GM10847 (cell line): Measurements from ENCODE around the gene TAF4.

Experiments
- POLR2A ChIP-seq: IDR thresholded peaks from 2 replicates; pipeline ENCODE4 v1.6.1; 2011; ENCODE audit not compliant: insufficient read length; ENCODE audit errors: extremely low read depth

TAF4 gene

GRCh38 chr20:62087227-62087626, 21.5 kb upstream of the TAF4 start:
- TF ChIP-seq POLR2A, result no peak

GRCh38 chr20:62085206-62085605, 19.5 kb upstream of the TAF4 start:
- no peak for TF ChIP-seq POLR2A

DNA sequence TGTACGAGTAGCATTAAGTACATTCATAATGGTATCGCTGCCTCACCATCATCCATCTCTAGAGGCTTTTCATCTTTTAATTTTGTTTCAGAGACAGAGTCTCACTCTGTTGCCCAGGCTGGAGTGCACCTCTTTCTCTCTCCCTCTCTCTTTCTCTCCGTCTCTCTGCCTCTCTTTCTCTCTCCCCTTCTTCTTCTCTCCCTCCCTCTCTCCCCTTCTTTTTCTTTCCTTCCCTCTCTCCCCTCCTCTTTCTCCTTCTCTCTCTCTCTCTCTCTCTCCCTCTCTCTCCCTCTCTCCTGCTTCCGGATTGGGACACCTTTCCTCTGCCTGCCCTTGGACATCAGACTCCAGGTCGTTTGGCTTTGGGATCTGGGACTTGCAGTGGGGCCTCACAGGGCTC, 17.6 kb upstream of the TAF4 start:
- no peak for TF ChIP-seq POLR2A

GRCh38 chr20:62080249-62080990, 14.7 kb upstream of the TAF4 start:
- TF ChIP-seq POLR2A, result no peak

DNA sequence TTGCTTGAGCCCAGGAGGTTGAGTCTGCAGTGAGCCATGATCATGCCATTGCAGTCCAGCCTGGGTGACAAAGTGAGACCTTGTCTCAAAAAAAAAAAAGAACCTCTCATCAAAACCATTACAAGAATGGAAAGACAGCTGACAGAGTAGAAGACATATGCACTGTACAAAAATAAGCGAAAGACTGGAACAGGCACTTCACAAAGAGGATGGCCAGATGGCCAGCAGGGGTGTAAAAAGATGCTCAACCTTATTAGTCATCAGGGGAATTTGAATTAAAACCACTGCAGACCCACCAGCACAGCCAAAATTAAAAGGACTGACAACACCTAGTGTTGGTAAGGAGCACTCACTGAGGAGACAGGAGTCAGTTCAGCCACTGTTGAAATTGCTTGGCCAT, 13.5 kb upstream of the TAF4 start:
- TF ChIP-seq POLR2A, result no peak

GRCh38 chr20:62073323-62073722, 7.6 kb upstream of the TAF4 start:
- no peak for TF ChIP-seq POLR2A

DNA sequence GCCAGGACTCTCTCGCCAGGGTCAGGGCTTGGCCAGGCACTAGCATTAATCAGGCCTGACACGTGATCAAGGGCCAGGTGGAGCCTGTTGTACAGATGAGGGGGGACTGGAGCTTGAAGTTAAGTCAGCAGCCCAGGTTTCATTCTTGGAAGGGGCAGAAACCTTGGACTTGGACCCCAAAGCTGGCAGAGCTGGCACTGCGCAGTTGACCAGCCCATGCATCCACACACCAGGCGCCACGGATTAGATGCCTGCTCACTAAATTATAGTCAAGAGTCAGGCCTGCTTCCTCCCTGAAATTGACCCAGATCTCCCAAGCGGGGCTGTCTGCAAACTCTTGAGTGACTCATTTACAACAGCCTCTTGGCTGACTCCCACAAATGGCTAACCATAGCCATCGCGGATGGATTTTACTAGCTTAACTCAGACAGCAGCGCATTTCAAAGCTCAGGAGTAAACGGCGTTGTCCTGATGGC, 4.1 kb upstream of the TAF4 start:
- no peak for TF ChIP-seq POLR2A

DNA sequence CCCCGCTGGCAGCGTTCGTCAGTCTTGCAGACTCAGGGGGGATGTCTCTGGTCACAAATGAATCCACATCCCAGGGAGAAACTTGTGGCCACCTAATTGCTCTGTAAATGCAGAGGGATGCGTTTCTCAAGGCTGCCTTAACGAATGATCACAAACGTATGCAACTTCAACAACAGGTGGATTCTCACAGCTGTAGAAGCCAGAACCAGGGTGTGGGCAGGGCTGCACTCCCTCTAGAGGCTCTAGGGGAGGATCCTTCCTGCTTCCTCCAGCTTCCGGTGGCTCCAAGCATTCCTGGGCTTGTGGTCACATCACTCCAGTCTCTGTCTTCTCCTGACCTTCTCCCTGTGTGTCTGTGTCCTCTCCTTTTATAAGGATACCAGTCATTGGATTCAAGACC, 3.3 kb upstream of the TAF4 start:
- TF ChIP-seq POLR2A, result no peak

DNA sequence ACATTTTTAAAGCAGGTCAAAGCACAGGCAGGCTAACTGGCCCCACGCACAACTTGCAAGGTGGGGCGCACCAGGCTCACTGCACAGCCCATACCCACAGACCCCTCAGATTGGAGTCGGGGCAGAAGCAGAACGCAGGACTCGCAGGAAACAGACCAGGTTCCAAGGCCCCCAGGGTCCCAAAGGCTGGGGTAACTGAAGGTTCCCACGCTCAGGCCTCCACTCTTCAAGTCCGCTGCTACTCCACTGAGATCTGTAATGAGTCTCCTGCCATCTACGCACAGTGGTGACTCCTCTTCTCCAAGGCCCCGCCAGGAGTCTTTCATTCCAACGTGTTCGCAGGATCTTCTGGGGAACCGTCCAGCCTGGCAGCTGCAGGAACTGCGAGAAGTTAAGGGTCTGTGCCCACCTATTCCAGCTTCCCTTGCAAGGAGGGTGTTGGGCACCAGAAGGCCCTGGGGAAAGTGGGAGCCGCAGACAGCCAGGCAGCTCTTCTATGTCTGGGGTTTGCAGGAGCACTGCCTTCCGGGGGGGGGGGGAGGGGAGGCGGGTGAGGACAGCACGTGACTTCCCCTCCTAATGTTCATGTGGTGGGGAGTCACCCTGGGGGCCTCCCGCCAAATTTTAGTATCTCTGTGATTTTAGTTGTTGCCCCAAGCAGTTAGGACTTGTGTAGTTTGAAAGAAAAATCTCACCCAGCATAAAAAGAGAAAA, 2.0 kb upstream of the TAF4 start:
- TF ChIP-seq POLR2A, result no peak

DNA sequence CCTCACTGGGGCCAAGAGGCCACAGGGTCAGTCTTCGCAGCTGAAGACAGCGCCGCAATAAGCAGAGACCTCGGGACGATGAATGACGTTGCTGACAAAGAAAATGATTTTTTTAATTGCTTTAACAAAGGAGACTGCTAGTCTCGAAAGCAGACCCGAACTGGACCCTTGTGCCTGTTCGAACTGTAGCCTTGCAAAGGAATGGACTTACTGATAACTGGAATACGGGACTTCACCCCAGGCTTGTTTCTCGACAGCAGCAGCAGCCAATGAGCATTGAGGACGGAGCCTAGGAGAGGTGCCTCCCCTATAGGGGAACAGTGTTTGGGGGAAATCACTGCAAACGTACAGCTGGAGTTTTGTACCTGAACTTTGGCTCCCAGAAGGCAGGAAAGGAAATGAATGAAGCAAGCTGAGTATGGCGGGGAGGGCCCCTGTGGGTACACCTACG, 1.3 kb upstream of the TAF4 start:
- no peak for TF ChIP-seq POLR2A

DNA sequence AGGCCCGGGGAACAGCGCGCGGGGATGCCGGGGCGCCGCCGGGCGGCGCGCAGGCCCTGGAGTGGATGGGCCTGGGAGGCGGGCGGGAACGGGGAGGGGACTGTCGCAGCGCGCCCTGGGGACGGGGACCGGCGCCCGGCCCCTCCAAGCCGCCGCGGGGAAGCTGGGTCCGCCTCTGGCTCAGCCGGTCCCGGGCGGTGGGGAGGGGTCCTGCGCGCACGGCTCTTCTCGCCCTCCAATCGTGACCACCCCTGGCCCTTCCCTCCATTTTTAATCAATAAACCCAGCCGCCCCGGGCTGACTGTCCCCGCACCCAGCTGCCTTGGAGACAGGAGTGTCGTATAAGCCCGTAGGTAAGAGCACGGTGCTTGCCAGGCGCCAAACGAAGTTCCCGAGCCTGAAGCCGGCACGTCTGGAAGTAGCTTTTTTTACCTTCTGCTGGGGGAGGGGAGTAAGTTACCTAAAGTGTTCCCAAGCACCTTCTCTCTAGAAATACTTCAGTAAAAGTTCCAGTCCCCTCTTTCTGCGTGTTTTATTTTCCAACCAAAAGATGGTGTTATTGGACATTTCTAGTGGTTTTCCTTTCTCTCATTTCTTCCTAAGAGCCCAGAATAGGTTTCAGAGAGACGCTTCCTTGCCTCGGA, 780 bp upstream of the TAF4 start:
- TF ChIP-seq POLR2A, result no peak

DNA sequence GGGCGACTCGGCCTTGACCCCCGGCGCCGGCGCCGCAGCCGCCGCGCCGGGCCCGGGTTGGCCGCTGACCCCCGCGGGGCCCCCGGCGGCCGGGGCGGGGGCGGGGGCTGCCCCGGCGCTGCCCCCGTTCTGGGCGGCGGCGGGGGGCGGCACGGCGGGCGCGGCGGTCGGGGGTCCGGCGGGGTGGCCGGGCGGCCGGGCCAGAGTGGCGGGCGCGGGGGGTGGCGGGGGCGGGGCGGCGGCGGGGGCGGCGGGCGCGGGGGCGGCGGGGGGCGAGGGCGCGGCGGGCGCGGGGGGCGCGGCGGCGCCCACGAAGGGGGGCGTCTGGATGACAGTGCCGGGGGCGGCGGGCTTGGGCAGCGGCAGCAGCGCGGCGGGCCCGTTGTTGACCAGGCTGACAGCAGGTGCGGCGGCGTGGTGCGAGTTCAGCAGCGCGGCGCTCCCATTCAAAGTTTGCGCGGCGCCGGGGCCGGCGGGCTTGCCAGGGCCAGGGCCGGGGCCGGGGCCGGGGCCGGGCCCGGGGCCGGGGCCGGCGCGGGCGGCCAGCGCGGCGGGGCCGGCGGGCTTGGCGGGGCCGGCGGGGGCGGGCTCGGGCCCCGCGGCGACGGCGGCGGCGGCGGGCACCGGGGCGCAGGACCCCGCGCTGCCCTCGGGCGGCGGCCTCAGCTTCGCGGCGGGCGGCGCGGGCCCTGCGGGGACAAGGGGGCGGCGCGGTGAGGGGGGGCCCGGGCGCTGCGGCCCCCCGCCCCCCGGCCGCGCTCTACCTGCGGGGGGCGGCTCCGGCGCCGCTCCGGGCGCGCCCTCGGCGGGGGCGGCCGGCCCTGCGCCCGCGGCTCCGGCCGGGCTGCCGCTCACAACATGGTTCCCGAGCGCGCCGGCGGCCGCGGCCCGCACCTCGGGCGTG, 659 bp downstream of the TAF4 start:
- no peak for TF ChIP-seq POLR2A

GRCh38 chr20:62063981-62064769, 1.5 kb downstream of the TAF4 start:
- TF ChIP-seq POLR2A, result no peak

GRCh38 chr20:62063315-62063980, 2.2 kb downstream of the TAF4 start:
- TF ChIP-seq POLR2A, result no peak

DNA sequence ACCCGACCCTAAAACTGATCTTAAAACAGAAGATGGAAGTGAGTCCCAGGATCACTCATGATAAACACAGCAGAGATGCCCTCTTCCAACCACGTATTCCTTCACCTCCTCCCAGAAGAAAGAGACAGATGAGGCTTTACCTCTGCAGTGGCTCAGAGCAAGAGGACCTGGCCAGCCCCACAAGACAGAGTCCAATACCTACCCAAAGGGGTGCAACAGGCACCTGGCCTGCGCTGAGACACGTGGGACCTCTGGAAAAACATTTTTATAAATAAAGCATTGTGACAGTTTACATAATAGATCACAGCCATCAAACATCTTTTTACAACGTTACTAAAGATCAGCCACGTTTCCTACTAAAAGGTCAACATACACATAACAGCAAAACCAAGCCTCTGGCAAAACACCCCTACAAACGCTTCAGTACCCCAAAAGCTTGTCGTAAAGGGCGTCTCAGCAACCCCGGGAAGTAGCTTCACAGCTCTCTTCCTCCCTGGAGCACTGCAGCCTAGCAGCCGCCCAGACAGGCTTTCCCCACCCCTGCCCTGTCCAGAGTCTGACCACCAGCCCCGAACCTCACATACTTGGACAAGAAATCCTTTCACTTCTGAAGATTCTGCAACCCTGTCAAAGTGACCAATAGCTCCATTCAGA, 2.9 kb downstream of the TAF4 start:
- TF ChIP-seq POLR2A, result no peak
